Activated T-helper 9 cell treated with anti-CD3 and anti-CD28 coated beads, Interleukin-2, amount 50 U/mL, for 16 hours (primary cell): ENCODE results near the gene CNIH3.

Experiments used
- DNase-seq: peaks from one replicate; pipeline ENCODE4 v3.0.0-alpha.2; 2020; ENCODE audit warnings: low read depth

The CNIH3 gene

GRCh38 chr1:224745394-224745793 lies 129.3 kb downstream of the CNIH3 start:
- no peak for DNase-seq

- DNase-seq, result no peak
Observed at GRCh38 chr1:224745924-224746323, 129.8 kb downstream of the CNIH3 start.

DNA sequence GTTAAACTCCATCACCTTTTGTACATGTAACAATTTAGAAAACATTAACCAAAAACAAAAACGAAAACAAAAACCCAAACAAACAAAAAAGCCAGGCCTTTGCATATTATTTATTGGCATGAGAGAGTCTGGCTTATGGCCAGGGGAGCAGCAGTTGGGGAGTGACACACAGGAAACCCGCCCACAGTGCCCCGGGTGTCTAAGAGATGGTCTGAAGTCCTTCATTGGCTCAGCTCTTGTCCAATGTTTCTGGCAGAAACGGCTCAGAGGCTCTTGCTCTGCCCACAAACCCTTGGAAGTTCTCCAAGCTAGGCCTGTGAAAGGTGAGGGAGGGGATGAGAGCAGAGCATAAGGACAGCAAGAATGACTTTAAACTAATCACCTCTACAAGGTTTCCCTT lies 131.5 kb downstream of the CNIH3 start:
- DNase-seq, result no peak

- no peak for DNase-seq
Observed at GRCh38 chr1:224749916-224750315, 133.8 kb downstream of the CNIH3 start.

DNA sequence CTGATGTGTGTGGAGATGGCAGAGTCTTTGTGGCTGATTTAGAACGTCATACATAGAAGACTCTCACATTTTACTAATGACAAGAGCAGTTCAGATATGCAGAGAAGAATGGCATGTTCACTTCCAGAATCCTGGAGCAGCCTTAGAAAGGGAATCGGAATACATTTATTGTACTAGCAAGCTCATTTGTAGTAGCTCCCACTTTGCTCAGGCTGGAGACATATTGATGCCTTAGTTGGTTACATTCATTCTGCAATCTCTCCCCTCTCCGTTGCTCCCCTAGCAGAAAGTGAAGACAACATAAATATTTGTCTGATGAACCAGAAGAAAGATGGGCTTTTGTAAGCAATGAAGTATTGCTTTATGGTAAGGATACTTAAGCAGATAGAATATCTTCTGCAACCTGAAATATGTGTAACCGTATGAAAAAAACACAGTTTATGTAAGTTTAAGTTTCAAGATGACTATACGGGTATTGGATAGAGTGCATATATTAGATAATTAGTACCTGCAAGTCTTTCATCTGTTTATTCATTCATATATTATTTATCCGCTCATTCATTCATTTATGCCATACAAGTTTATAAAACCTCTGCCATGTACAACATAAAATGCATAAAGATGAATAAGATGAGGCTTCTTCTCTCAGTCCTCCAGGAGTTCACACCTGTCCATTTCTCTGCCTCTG lies 135.7 kb downstream of the CNIH3 start:
- no peak for DNase-seq

DNA sequence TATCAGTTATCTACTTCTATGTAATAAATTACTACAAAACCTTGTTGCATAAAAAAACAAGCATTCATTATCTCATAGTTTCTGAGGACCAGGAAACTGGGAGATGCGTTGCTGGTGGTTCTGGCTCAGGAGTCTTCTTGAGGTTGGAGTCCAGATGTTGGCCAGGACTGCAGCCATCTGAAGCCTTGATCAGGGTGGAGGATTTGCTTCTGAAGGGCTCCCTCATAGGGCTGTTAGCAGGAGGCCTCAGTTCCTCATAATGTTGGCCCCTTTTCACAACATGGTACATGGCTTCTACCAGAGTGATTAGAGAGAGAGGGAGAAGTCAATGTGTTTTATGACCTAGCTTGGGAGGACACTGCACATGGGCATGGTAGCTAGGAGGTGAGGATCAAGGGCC lies 137.4 kb downstream of the CNIH3 start:
- no peak for DNase-seq

DNA sequence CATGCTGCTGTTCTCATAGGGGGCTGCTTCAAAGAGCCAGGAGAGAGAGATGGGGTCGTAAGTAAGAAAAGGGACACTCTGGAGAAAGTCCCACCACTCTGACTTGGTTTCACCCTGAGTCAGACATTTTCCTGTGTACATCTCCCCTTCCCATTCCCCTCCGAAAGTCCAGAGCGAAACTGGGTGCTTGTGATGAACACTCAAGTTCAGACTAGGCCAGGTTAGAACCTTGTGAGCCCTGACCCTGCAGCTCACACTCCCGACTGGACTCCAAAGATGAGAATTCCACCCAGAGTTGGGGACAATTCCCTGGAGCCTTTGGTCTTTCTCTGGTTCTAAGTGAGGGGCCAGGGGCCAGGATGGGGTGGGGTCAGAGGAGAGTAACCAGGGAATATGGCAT lies 139.5 kb downstream of the CNIH3 start:
- no peak for DNase-seq

DNA sequence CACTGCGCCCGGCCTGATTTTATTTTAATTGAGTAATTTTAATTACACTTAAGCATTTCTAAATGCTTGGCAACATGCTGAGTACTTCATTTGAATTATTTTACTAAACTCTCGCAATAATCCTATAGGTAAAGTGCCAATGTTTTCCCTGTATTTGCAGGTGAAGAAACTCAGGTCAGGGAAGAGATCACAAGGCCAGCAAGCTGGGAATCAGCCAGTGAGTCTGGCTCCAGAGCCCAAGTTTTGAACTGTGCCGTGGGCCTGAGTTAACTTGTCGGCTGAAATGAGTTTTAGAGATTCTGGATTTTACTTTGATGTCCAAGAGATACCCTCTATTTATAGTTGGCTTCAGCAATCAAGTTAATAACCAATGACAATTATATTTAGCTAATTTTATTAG lies 141.4 kb downstream of the CNIH3 start:
- no peak for DNase-seq

DNA sequence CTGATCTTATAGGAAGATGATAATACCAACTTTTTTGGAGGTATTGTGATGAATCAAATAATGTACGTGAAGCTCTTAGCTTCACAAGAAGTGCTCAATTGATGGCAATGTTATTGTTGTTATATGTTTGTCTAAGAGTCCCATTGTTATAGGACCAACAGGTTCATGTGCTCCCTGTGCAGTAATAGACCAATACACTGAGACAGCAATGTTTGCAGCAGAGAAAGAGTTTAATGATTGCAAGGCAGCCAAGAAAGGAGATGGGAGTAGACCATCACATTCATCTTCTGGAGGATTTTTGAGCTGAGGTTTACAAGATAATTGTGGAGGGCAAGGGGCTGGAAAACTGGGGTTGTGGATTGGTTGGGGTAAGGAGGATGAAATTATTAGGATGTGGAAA lies 143.0 kb downstream of the CNIH3 start:
- no peak for DNase-seq

DNA sequence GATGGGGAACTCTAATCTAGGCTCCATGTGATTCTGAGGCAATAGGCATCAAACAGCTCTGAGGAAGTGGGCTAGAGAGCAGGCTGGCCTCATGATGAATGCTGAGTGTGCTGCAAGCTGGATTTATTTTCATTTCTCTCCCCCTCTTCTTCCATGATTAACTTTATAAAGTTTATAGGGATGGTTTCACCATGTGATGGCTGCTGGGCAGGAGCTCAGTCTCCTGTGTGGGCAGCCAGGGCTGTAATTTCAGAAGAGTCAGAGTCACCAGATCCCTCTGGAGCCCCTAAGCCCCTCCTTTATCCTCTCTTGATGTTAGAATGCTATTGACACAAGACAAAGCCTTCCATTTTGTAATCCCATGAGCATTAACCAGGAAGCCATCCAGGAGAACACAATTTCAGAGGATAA lies 143.6 kb downstream of the CNIH3 start:
- no peak for DNase-seq

DNA sequence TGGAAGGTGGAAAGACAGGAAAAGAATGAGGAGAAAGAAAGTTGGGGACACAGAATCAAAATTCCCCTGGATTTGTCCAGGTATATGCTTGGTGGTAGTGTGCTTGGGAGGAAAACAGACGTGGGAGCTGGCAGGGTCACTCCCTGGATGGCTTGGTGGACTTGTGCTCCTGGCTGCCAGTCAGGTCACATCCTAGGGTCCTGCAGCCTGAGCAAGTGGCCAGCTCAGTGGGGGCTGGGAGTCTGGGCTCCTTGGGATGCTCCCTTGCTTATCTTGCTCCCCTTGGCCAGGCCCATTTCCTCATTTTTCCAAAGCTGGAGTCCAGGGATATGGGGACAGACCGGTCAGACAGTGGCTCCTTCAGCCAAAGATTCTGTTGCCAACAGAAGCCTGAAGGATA lies 144.0 kb downstream of the CNIH3 start:
- no peak for DNase-seq

DNA sequence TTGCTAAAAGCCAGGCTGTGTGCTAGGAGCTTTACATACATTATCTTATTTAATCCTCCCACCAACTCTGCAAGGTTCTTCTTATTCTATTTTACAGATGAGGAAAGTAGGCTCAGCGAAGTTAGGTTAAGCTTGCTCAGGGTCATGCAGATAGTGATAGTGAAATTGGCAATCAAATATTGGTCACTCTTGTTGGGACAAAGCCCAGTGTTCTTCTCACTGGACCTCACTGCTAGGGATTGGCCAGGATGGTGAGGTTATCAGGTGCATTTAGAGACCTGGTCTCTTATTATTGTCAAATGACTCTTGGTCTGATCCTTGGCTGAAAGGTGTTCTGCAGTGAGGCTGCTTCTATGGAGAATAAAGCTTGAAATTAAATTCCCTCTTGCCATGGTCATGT lies 145.1 kb downstream of the CNIH3 start:
- DNase-seq, result no peak

DNA sequence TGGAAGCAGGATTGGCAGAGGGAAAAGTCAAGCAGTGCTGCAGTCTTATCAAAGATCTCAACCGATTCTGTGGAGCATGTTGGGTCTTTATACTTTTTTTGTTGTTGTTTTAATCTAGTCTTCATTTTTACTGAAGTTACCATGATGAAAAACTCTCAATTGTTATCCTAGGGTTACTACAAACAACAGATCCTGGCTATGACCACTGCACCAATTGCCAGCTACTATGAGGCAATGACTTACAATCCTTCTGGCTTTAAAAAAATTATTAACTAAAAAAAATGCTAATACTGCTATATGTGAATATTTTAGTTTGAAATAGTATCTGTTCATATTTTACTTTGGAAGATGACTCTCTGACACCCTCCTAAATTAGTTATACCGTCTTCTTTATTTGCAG lies 145.9 kb downstream of the CNIH3 start:
- DNase-seq, result no peak

DNA sequence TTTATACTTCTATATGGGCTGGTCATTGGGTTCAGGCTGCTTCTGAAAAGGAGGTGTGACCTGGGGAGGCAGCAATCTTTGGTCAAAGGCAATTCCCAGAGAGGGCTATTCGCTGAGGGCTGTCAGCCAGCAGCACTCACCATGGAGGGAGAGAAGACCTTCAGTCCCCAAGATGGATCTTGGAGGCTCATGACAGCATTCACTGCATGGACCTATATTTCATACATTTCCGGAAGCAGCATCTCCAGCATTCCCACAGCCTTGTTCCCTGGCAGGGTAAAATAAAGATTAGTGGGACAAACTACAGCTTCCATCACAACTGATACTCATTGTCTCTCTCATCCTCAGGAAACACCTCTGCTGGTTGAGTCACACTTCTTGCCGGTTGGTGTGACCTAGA lies 146.6 kb downstream of the CNIH3 start:
- no peak for DNase-seq

- DNase-seq, result no peak
Observed at GRCh38 chr1:224763126-224763775, 147.1 kb downstream of the CNIH3 start.

- no peak for DNase-seq
Observed at GRCh38 chr1:224766266-224766665, 150.1 kb downstream of the CNIH3 start.

DNA sequence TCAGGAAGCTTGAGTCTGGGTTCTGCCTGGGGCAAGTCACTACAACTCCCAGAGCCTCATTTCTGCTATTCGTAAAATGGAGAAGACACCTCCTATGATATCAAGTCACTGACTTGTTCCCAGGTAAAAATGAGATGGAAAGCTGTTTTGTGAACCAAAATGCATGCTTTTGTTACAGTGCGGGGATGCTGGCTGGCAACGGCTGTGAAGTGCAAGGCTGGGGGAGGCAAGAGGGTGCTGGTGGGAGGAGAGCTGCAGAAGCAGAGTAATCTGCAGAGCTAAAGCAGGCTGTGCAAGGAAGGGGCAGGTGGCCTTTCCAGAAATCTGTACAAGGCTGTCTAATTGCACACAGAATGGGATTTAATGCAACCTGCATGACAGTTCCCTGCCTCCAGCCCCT lies 150.9 kb downstream of the CNIH3 start:
- DNase-seq, result no peak

- no peak for DNase-seq
Observed at GRCh38 chr1:224767676-224768075, 151.6 kb downstream of the CNIH3 start.

DNA sequence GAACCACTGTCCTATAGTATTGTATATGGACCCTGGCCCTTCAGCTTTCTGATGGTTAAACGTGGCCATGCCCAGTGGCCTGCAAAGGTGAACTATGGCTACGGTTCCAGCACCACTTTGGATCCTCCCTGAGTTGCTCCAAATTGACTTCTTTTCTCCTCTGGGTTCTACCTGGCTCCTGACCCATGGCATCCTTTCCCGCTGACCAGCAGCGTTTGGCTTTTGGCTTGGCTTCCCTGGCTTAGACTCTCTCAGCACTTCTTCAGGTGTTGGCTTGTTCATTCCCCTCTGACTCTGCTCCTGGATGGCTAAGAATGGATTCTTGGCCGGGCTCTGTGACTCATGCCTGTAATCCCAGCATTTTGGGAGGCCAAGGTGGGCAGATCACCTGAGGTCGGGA lies 152.9 kb downstream of the CNIH3 start:
- no peak for DNase-seq

- DNase-seq, result no peak
Observed at GRCh38 chr1:224769452-224770335, 153.6 kb downstream of the CNIH3 start.

GRCh38 chr1:224770336-224770693 lies 154.2 kb downstream of the CNIH3 start:
- DNase-seq, result no peak

DNA sequence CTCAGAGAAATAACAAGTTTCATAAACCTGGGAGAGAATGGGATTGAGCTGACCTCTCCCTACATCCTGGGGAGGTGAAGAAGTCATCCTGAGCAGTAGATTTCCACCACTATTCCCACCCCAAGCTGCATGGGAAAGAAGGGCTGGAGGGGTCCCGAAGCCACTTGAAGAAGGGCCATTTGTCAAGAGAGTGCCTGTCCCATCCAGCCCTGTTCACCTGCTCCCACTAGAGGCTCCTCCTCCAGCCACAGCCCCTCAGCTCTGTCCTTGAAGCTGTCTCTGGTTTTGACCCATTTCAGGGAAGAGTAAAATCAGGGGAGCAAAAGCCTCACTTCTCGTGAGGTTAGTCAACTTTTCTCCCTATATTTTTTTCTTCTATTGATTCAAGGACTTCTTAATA lies 157.5 kb downstream of the CNIH3 start:
- no peak for DNase-seq

DNA sequence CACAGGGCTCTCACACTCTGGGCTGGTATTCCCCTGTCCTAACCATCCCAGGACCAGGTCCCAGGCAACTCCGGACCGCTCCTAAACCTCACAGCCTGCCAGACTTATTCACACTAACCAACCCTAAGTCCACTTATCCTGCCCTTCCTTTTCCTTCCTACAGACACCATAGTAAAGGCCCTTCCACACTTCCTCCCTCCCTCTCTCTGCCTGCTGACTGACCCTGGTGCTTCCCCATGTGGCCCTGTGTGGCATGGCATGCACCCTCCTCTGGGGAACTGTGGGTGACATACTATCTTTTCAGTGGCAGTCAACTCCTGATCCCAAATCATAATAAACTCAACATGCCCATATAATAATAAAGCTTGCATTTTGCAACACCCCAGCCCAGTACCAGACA lies 158.3 kb downstream of the CNIH3 start:
- DNase-seq, result no peak
